ENCODE measurements around the gene SMCO2. TPM values are rescaled to one million over a fixed set of nuclear protein-coding genes. Genes with fewer than 3 reads are reported as not detected.

The SMCO2 gene
- total and polyA plus RNA-seq, 12 donors: 0.42 to 0.88 (median 0.56) TPM; not detected in 8

DNA sequence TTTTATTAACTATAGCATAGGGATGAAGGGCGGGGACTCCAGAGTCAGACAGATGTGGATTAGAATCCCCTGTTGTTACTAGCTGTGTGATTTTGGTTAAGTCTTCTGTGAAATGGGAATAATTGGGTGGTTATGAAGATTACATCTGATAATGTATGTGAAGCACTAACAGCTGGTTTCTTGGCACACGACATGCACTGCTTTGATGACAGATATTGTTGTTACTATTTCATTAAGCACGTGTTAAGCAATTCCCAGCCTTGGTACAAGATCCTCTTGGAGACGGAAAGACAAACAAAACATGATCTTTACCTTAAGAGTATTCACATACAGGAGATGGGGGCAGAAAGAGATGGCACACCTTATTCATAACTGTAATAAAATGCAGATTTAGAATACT lies 85.4 kb downstream of the SMCO2 start:
- Histone ChIP-seq H3K4me1 (replicated peaks in 1 of 2) (peaks cover 9 to 17% of the 10 kb centered on the region in 2 donors), H3K27me3 (no peaks in the 10 kb centered on the region), H3K9me3 (replicated peaks in 1 of 3) (no peaks in the 10 kb centered on the region), H3K4me3 (no peak overlapping the region), H3K36me3 (replicated peaks in 1 of 2) (no peaks in the 10 kb centered on the region), H3K27ac (no peak overlapping the region)
- intact Hi-C loops (cut with DNase I): no loop called here
- TF ChIP-seq, protein P1, sequence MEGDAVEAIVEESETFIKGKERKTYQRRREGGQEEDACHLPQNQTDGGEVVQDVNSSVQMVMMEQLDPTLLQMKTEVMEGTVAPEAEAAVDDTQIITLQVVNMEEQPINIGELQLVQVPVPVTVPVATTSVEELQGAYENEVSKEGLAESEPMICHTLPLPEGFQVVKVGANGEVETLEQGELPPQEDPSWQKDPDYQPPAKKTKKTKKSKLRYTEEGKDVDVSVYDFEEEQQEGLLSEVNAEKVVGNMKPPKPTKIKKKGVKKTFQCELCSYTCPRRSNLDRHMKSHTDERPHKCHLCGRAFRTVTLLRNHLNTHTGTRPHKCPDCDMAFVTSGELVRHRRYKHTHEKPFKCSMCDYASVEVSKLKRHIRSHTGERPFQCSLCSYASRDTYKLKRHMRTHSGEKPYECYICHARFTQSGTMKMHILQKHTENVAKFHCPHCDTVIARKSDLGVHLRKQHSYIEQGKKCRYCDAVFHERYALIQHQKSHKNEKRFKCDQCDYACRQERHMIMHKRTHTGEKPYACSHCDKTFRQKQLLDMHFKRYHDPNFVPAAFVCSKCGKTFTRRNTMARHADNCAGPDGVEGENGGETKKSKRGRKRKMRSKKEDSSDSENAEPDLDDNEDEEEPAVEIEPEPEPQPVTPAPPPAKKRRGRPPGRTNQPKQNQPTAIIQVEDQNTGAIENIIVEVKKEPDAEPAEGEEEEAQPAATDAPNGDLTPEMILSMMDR (IDR thresholded peaks at IDR 0.05): no peak
- TF ChIP-seq POLR2A (IDR thresholded peaks at IDR 0.05): no peak
- 58 to 74% (median 73%) methylated on average over 4 of the region's 4 CpGs for WGBS, 4 donors
- DNase-seq: no peak

DNA sequence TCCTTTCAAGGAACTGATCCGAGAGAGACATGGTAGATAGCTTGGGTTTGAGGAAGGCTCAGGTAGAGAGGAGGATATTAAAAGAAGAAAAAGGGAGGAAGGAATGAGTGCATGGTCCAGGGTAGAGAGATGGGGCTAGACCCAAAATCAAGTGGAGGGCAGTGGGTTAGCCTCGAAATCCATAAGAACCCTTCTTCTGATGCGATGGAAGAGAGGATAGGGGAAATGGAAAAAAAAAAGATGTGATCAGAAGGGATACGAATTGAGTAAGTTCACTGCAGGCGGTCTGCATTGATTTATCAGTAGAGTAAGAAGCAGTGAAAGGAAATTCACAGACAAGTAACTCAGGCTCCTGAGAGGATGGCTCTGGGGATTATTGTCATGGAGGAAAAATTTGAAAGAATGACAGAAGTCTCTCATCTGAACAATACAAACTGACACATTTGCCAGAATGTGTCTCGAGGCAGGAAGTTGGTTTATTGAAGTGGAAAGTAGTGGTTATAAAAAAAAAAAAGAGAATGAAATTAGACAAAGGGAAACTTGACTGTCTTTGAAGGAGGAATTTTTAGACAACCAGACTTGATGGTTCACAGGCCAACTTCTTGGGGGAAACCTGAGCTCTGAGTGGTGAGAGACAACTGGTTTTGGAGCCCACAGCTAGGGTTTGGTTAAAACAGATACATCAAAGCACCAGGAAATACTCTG lies 87.7 kb downstream of the SMCO2 start:
- no peak overlapping the region for H3K4me3 ChIP-seq
- intact Hi-C loops (cut with DNase I): no loop called here
- TF ChIP-seq, protein P1 (IDR thresholded peaks at IDR 0.05): no peak
- TF ChIP-seq POLR2A (IDR thresholded peaks at IDR 0.05): no peak
- peaks cover 11 to 24% of the 10 kb centered on the region in 2 donors for H3K4me1 ChIP-seq (replicated peaks in 1 of 2)
- no peak for DNase-seq
- no peak overlapping the region for H3K27ac ChIP-seq
- 83 to 88% (median 85%) methylated on average over 6 of the region's 6 CpGs for WGBS, 4 donors
- H3K27me3 ChIP-seq: no peaks in the 10 kb centered on the region
- H3K36me3 ChIP-seq (replicated peaks in 1 of 2): no peaks in the 10 kb centered on the region
- H3K9me3 ChIP-seq (replicated peaks in 1 of 3): no peaks in the 10 kb centered on the region

DNA sequence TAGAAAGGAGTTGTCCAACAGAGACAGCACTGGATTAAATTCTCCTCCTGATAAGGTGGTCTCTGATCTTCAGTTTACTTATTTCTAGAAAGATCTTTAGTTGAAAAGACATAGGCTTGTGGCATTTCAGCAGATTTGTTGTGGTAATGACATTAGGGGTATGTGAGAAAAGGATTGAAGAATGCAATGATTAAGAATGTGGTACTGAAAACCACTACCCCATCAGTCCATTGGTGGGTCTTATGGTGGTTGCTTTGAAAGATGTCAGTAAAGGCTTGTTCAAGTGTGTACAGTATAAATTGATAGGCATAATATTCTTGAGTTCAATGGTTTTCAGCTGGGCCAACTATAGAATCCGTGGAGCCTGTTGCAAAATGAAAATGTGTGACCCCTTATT lies 88.2 kb downstream of the SMCO2 start:
- DNase-seq: no peak
- Histone ChIP-seq H3K4me1 (replicated peaks in 1 of 2) (peaks cover 11 to 30% of the 10 kb centered on the region in 2 donors), H3K27me3 (no peaks in the 10 kb centered on the region), H3K36me3 (replicated peaks in 1 of 2) (no peaks in the 10 kb centered on the region), H3K27ac (no peak overlapping the region), H3K9me3 (replicated peaks in 1 of 3) (no peaks in the 10 kb centered on the region), H3K4me3 (no peak overlapping the region)
- no peak for TF ChIP-seq POLR2A (IDR thresholded peaks at IDR 0.05)
- TF ChIP-seq, protein P1 (IDR thresholded peaks at IDR 0.05): no peak
- intact Hi-C loops (cut with DNase I): no loop called here
- 87 to 93% (median 89%) methylated on average over 1 of the region's 1 CpG for WGBS, 4 donors

DNA sequence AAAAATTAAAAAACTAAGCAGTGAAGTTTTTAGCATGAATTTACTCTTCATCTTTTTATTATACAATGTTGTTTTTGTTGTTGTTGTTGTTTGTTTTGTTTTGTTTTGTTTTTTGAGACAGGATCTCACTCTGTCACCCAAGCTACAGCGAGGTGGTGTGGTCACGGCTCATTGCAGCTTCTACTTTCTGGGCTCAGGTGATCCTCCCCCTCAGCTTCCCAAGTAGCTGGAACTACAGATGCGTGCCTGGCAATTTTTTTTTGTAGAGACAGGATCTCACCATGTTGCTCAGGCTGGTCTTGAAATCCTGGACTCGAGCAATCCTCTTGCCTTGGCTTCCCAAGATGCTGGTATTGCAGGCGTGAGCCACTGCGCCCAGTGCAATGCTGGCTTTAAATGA lies 88.8 kb downstream of the SMCO2 start:
- no peak overlapping the region for H3K27ac ChIP-seq
- WGBS, 4 donors: 95 to 98% (median 96%) methylated on average over 6 of the region's 6 CpGs
- no peaks in the 10 kb centered on the region for H3K36me3 ChIP-seq (replicated peaks in 1 of 2)
- no peaks in the 10 kb centered on the region for H3K27me3 ChIP-seq
- intact Hi-C loops (cut with DNase I): no loop called here
- TF ChIP-seq, protein P1 (IDR thresholded peaks at IDR 0.05): no peak
- no peak for TF ChIP-seq POLR2A (IDR thresholded peaks at IDR 0.05)
- no peak overlapping the region for H3K4me3 ChIP-seq
- peaks cover 11 to 33% of the 10 kb centered on the region in 2 donors for H3K4me1 ChIP-seq (replicated peaks in 1 of 2)
- H3K9me3 ChIP-seq (replicated peaks in 1 of 3): no peaks in the 10 kb centered on the region
- DNase-seq: no peak

All from adrenal gland (tissue), 12 donors.